Frontal cortex (tissue), 4 donors: ENCODE data around the gene ARL14. TPM values are rescaled to one million over a fixed set of nuclear protein-coding genes. Genes with fewer than 3 reads are reported as not detected.

Experiments used
- DNase-seq, 2 donors: peaks; one replicate each; pipeline ENCODE4 v3.0.0; 2012; ENCODE audit warnings: low spot score in 2 of 2
- FAIRE-seq: peaks from 2 replicates; lab custom pipeline; 2012; peaks lifted over from hg19 to GRCh38; lab: Jason Lieb, UNC
- total RNA-seq: library from RNA; depleted of rRNA; stranded (reverse); fragments of >200 nt; gene quantifications from one replicate; pipeline ENCODE4 v1.2.3, GENCODE V29; 2014
- donor health status: control.
- donor health status: control.
- donor health status: control.

ARL14 gene
- total RNA-seq, 1 donor from 2014 or later = not detected

DNA sequence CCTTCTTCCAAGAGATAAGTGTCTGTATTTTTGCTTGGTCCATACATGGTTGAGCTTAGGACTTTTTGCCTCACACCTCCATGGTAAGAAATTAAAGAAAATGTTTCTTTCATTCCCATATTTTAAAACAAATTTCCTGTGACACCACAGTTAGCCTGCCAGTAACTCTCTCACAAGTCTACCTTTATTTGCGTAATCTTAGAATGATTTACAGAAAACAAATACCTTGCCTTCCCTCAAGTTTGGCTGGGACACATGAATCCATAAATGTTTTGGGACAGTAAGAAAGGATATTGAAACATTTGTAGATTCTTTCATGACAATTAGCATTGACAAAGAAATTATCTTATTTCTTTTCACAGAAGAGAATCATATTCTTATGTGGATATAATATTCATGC lies 3.8 kb upstream of the ARL14 start:
- DNase-seq (no peak), FAIRE-seq (no peak)

DNA sequence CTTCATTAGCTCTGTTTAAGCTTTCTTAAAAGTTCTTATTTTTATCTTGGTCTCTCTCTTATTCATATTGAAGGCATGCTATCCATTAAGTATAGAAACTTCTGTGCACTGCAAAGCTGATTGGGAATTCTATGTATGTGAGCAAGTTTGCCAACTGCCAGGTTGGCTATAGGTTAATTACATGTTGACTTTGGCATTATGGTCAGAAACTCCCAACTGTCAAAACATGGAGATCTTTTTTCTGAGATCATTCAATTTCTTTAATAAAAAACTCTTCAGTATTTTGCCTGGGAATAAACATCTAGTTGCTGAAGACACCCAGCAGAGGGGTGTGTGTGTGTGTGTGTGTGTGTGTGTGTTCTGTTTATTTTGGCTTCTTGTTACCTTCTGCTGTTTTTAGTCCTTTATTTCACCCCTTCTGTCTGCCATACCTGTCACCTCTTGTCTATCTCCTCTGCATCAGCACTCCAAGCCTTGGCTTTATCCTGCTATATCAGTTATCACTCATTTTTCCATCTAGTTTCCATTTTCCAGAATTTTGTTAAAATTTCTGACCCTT lies 1.3 kb upstream of the ARL14 start:
- no peak for DNase-seq
- no peak for FAIRE-seq

DNA sequence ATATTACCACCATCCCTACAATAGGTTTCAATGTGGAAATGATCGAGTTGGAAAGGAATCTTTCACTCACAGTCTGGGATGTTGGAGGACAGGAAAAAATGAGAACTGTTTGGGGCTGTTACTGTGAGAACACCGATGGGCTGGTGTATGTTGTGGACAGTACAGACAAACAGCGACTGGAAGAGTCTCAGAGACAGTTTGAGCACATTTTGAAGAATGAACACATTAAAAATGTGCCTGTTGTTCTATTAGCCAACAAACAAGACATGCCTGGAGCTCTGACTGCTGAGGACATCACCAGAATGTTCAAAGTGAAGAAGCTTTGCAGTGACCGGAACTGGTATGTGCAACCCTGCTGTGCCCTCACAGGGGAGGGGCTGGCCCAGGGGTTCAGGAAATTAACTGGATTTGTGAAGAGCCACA lies 510 bp downstream of the ARL14 start:
- FAIRE-seq = no peak
- DNase-seq = no peak

DNA sequence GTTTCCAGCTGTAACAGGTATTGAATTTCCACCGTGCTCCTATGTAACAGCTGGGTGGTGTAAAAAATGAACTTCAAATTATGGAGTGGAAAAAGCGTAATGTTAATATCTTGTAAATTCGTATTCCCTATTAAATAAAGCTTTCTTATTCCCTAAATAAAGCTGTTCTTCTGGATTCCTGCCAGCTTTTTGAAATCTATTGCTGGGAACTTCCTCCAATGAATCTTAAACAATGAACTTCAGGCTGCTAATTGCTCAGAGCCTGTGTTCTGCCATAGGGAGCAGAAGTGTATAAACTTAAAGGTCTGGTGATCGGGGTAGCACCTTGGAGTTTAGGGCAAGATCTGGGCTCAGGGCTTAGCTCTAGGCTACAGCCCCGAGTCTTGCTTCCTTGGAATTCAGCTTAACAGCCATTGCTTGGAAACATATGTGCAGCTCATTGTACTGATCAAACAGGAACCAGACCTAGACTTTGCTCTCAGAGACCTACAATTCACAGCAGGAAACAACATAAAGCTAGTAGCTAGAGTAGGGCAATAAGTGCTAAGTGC lies 1.4 kb downstream of the ARL14 start:
- DNase-seq = no peak
- no peak for FAIRE-seq

DNA sequence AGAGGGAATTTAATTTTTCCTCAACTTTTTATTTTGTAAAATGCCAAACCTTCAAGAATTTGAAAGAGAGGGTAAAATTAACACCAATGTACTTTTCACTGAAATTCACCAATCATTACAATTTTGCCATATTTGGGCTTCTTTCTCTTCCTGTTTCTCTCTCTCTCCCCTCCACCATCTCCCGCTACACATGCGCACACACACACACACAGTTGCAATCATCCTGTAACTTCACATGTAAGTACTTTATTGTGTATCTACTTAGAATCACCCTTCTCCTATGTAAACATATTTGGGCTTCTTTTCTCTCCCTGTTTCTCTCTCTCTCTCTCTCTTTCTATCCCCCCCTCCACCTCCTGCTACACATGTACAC lies 7.4 kb downstream of the ARL14 start:
- no peak for DNase-seq
- no peak for FAIRE-seq

DNA sequence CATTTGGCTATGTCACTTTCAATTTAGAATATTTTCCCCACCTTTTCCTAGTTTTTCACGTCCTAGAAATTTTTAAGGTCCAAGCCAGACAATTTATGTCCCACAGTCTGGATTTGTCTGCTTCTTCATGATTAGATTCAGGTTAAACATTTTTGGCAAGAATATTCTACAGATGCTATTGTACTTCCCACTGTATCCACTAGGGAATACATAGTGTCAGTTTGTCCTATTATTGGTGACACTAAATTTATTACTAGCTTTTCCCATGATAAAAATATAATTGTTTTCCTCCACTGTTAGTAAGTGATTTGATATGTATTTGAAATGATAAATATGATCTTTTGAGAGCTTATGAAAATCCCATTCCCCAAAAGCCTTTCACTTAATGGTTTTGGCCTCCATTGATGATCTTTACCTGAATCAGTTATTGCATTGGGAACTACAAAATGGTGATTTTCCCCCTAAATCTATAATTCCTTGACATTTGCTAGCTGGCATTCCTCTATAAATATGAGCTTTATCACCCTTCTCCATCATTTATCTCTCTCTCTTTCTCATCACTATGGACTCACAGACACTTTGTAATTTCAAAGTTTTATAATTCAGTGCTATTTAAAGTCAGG lies 8.3 kb downstream of the ARL14 start:
- FAIRE-seq (no peak), DNase-seq (no peak)

DNA sequence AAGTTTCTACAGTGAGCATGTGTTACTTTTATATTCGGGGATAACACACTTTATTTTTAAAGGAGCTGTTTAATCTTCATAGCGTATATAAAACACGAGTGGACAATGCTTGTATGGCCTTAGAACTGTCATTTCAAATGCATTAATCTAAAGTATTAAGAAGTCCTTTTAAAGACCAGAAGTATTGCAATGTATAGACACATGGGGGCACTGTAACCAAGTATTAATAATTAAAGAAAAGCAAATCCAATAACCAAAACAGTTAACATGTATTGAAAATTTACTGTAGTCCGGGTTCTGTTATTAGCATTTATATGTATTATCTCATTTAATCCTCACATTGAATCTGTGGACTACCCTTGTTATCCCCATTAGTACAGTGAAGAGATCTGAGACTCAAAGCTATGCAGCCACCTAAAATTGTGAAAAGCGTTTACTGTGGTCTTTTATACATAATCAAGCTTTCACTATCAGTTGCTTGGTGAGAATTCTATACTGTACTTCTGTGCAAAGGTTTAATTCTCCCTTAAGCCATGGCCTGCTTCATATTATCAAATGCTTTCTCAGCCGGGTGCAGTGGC lies 10.1 kb downstream of the ARL14 start:
- no peak for DNase-seq
- FAIRE-seq = no peak

DNA sequence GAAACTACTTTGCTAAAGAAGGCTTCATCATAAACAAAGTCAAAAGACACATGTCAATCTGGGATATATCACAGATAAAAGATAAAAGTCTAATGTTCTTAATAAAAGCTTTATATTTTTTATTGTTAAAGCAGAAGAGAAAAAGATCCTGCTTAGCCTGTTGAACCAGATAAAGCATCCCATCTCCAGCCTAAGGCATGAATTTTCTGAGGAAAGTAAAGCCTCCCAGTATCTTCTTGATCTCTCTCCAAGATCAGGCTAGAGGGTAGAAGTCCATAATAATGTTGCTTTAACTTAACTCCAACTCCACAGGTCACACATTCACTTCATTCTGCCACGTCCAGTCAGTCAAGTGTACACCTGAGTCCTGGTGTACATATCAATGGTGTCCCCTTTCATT lies 14.2 kb downstream of the ARL14 start:
- no peak for FAIRE-seq
- DNase-seq = no peak

DNA sequence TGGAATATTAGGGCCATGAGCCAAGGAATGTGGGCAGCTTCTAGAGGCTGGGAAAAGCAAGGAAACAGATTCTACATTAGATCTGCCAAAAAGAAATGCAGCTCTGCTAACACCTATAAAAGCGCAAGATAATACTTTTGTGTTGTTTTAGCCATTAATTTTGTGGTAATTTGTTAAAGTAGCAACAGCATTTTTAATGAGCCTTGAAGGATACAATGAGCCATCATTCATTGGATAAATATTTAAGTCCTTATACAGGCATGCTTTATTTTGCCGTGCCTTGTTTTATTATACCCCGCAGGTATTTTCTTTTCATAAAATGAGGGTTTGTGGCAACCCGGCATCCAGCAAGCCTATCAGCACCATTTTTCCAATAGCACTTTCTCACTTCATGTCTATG lies 15.0 kb downstream of the ARL14 start:
- DNase-seq (no peak), FAIRE-seq (no peak)

DNA sequence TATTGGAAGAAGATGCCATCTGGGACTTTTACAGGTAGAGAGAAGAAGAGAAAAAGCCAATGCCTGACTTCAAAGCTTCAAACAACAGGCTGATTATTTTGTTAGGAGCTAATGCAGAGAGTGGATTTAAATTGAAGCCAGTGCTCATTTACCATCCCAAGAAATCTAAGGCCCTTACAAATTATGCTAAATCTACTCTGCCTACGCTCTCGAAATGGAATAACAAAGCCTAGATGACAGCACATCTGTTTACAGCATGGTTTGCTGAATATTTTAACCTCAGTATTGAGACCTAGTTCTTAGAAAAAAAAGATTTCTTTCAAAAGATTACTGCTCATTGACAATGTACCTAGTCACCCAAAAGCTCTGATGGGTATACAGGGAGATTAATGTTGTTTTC lies 16.2 kb downstream of the ARL14 start:
- no peak for FAIRE-seq

DNA sequence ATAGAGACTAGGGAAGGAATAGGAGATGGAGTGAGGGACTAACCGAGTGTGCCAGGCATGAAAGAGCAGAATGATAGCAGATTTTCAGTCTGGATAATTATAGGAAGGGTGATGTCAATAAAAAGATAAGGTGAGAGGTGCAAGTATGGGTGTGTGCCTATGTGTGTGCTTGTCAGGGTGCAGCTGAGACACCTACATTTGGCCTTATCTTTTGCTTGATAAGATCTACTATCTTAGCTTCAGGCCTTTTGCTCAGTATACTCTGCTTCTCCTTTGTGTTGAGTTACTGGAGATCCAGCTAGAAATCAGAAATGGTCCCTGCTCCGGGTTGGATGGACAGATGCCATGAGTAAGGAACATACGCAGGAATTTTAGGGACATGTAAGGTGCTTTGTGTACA lies 17.4 kb downstream of the ARL14 start:
- FAIRE-seq (no peak), DNase-seq (no peak)

More for the DNA sequence above, 16.2 kb downstream of the ARL14 start:
- DNase-seq = no peak

DNA sequence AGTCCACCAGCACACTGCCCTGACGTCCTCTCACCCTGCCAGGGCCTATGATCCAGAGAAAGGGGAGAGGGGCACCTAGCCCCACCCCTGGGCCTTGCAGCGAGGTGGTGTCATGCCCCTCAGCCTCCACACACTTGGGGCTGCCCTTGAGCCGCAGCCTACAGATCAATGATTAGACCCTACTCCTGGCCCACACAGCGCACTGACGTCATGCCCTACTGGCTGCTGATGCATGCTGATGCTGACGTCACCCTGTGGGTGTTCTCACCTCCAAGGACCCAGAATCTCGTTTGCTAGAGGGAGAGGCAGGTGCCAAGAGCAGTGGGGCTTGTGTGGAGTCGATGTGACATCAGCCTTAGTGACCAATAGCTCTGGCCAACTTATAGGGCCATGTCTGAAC lies 18.0 kb downstream of the ARL14 start:
- FAIRE-seq = no peak
- DNase-seq = no peak

DNA sequence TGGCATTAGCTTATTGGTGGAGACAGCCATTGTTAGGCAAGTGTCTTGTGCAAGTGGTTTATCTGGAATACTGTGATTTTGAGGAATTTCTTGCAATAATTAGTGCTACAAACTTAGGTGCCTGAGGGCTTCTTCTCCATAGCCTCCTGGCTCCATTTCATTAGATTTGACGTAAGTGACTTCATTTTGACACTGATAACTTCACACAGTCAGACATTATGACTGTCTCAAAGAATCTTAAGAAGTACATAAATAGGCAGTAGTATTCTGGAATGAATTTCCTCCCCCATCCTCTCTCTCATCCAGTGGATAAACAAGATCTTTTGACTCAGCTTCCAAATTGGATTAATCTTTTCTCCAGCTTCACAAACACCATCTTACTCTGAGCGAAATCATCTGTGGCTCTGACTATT lies 19.0 kb downstream of the ARL14 start:
- no peak for FAIRE-seq
- no peak for DNase-seq

DNA sequence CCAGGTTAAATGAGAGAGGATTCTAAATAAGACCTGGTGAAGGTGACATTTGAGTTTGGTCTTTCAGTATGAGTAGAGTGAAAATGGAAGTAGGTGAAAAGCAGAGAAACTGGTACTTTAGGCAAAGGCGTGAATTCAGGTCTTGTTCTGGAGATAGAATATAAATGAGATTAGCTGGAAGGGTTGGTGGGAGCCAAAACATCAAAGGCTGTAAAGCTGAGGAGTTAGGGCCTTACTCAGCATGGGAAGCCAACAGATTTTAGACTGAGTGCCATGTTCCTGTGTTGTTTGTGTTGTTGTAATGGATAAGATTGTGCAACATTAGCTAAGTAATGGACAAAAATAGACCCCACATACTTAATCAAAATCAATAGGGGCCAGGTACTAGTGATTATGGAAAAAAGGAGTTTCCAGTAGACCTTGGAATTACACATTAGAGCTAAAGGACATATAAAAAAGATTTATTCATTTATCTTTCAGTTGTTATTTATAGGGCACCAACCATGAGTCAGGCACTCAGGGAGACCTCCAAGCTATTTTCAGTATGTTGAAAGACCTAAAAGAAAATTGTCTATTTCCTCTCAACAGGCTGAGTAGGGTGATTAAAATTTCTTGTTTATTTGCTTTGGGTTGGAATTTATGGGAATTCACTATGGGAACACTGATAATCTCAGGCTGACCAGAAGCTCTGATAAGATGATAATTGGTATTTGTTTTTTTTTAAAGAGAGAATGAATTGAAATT lies 20.8 kb downstream of the ARL14 start:
- FAIRE-seq = no peak

DNA sequence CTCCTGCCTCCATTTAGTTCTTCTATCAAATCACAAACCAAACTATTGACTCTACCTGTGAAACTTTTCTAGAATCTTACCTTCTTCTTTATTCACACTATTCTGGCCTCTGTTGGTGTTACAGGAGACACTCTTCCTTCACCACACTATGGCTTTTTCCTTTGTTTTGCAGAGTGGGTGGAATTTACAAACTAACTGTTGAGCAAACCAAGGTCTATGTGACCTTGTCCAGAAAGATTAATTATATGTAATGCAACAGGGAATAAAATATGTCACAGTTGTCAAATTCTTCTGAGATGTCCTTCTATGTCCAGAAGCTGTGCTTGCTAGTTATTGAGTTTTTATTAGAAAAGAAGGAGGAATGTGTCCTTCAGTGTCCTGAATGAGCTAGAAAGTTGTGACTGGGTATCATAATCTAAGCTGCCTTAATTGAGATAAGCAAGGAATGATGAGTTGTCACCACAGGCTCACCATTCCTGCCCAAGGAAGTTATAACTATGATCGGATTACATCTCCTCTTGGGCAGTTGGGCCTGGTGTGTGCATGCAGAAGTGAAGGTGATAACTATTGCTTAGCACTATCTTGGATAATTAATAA lies 21.7 kb downstream of the ARL14 start:
- no peak for DNase-seq
- FAIRE-seq = no peak

More for the DNA sequence above, 20.8 kb downstream of the ARL14 start:
- DNase-seq = no peak

DNA sequence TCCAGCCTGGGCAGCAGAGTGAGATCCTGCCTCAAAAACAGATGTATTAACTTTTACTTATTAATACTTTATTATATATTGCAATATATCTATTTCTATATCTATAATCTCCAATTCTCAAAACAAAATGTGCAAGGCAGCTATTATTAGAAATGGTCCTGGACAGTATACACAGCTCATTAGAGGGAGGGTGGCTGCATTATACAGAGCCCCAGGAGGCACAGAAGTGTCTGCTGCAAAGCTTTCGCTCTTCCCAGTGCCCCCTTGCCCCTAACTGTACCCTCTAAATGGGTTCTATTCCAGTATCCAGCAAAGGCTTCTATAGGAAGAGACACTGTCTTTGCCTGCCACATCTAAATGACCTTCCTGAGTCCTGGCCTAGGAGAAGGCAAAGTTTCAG lies 24.5 kb downstream of the ARL14 start:
- DNase-seq (no peak), FAIRE-seq (no peak)

DNA sequence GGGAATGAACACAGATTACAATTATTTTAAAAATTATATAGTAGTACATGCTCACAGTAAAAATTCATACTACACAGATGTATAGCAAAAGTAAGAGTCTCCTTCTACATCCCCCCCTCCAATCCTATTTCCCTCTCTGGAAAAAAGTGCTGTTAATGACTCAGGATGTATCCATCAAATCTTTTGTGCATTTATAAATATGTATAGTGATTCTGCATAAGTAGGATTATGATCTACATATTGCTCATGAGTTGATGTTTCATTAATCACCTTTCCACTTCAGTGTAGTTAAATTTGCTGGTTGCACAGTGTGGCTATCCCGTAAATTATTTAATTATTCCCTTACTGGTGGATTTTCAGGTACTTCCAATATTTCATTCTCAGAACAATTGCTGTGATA lies 25.3 kb downstream of the ARL14 start:
- FAIRE-seq (no peak), DNase-seq (no peak)

DNA sequence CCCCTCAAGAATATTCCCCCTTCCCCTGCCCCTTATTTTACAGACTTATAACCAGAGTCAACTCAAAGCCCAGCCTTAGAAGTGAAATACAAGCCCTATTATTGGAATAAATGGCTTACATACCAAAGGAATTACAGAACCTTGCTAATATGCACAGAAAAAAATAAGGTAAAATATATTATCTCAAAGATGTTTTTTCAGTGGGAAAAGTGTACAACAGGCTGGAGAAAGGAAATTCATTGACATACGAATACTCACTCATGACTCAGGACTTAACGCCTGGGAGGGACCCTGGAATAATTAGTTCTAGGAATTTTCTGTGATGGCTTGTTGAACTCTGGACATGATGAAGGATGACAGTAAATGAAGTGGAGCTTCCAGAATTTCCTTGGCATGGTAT lies 27.0 kb downstream of the ARL14 start:
- DNase-seq = no peak
- FAIRE-seq = no peak

DNA sequence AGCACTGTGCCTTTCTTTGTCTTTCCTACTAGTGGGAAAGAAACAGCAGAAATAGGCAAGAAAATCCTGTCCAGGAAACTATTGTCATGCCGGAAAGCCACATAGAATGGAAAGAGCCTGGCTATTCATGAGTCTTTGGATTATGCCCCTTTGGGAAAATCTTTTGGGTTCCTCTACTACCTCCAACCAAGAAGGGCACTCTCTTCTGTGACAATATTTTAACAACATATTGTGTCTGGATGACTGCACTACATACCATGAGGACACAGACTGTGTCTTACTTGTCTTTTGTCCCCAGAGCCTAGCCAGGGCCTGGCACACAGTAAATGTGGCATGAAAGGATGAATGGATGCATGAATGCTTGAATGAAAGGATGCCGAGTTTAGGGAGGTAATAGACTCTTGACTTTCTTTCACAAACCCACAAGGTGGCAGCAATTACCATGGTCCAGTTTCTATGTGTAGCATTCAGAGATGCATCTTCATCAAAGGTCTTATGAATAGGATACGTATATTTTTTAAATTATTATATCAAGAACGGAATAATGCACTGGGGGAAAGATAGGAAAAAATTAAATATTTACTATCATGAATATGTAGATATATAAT lies 30.3 kb downstream of the ARL14 start:
- peak; percentile 88 for FAIRE-seq
- DNase-seq = peak; percentile 16 to 43
